GM12878 (cell line): Measurements from ENCODE around the gene SEMA3B. TPM values are rescaled to one million over a fixed set of nuclear protein-coding genes. Genes with fewer than 3 reads are reported as not detected.

Experiments used
- ATAC-seq: fragments of 200-7000 bp; cut with Tn5 transposase; 3 replicates; pipeline ENCODE4 v1.9.1; 2020; ENCODE audit warnings: mild to moderate bottlenecking, moderate library complexity
- BruUV-seq: library from RNA; stranded (reverse); fragments of 400-500 nt; replicated peaks from 2 replicates; lab custom pipeline; 2021; lab: Mats Ljungman, UMichigan
- CTCF ChIA-PET: fragments of 300-600 bp; sonication (Branson Sonifier 250); formaldehyde crosslinking; extraction: SDS; loops from one replicate; lab custom pipeline; 2021; ENCODE audit warnings: inconsistent platforms; lab: Yijun Ruan, JAX
- POLR2A ChIA-PET: fragments of 350-600 bp; formaldehyde crosslinking; extraction: SDS; loops from one replicate; lab custom pipeline; 2021; ENCODE audit warnings: inconsistent platforms; lab: Charles Lee
- RAD21 ChIA-PET: fragments of 300-600 bp; sonication (Branson Sonifier 250); formaldehyde crosslinking; loops from one replicate; lab custom pipeline; 2023; ENCODE audit warnings: antibody characterized with exemption; ENCODE audit not compliant: unreplicated experiment; lab: Charles Lee
- SMC1A ChIA-PET: fragments of 300-600 bp; sonication (Branson Sonifier 250); formaldehyde crosslinking; loops from one replicate; lab custom pipeline; 2023; ENCODE audit not compliant: unreplicated experiment, uncharacterized antibody; lab: Charles Lee
- DNase-seq: peaks from one replicate; pipeline ENCODE4 v3.0.0-alpha.2; 2011; ENCODE audit warnings: low read depth, low spot score
- FAIRE-seq: peaks from 3 replicates; lab custom pipeline; 2011; peaks lifted over from hg19 to GRCh38; lab: Jason Lieb, UNC
- H2AFZ ChIP-seq: 2 replicates; pipeline ENCODE4 v1.6.0; 2011; ENCODE audit warnings: low read depth, low read length, control low read depth; ENCODE audit not compliant: control insufficient read depth
- H3K27ac ChIP-seq: 2 replicates; pipeline ENCODE4 v1.5.1; 2011; ENCODE audit warnings: control low read depth; ENCODE audit not compliant: control insufficient read depth, insufficient read depth
- H3K27me3 ChIP-seq, 2 experiments: replicated peaks in 1 of 2; 2 replicates each; pipeline versions ENCODE4 v1.6.0 to v1.6.1; 2011; ENCODE audit warnings: low read length in 1 of 2; ENCODE audit not compliant: control insufficient read depth in 2 of 2, insufficient read depth in 2 of 2
- H3K36me3 ChIP-seq, 2 experiments: 2 replicates each; pipeline ENCODE4 v1.5.1; 2011; ENCODE audit warnings: low read length in 1 of 2; ENCODE audit not compliant: control insufficient read depth in 2 of 2, insufficient read depth in 2 of 2
- H3K4me1 ChIP-seq: 2 replicates; pipeline ENCODE4 v1.6.1; 2011; ENCODE audit warnings: mild to moderate bottlenecking, low read length, moderate library complexity, mixed read lengths; ENCODE audit not compliant: control insufficient read depth, insufficient read depth
- H3K4me2 ChIP-seq: 2 replicates; pipeline ENCODE4 v1.6.0; 2011; ENCODE audit warnings: control low read depth; ENCODE audit not compliant: control insufficient read depth, insufficient read depth
- H3K4me3 ChIP-seq: fragments of 200-600 bp; sonication (generic); 2 replicates; pipeline ENCODE4 v1.5.1; 2016
- H3K79me2 ChIP-seq: 2 replicates; pipeline ENCODE4 v1.6.0; 2011; ENCODE audit warnings: low read length; ENCODE audit not compliant: control insufficient read depth, insufficient read depth
- H3K9ac ChIP-seq: 2 replicates; pipeline ENCODE4 v1.8.0; 2011; ENCODE audit warnings: low read length, control low read depth, mixed read lengths; ENCODE audit not compliant: control insufficient read depth, insufficient read depth
- H3K9me3 ChIP-seq: replicated peaks from 3 replicates; pipeline ENCODE4 v1.5.1; 2011; ENCODE audit warnings: mild to moderate bottlenecking, low read length; ENCODE audit not compliant: control insufficient read depth, insufficient read depth
- H4K20me1 ChIP-seq: 2 replicates; pipeline ENCODE4 v1.6.0; 2011; ENCODE audit not compliant: control insufficient read depth, insufficient read depth
- CHD2 ChIP-seq: IDR thresholded peaks from 2 replicates; pipeline ENCODE4 v1.6.1; 2011; ENCODE audit warnings: low read depth, low read length, improper control_type of control experiment, borderline replicate concordance
- CREB1 ChIP-seq: IDR thresholded peaks from 2 replicates; pipeline ENCODE4 v1.6.1; 2012; ENCODE audit warnings: low read depth, mild to moderate bottlenecking, inconsistent platforms
- MYC ChIP-seq: IDR thresholded peaks from 2 replicates; pipeline ENCODE4 v1.6.1; 2011; ENCODE audit warnings: mild to moderate bottlenecking, low read length, moderate library complexity, inconsistent platforms; ENCODE audit not compliant: insufficient read depth, insufficient replicate concordance, insufficient read length, severe bottlenecking
- PAX5 ChIP-seq: IDR thresholded peaks from 2 replicates; pipeline ENCODE4 v1.6.1; 2011; ENCODE audit warnings: low read depth, low read length, borderline replicate concordance
- WGBS: methylation state at CpG from one replicate; pipeline ENCODE4 v1.1.6; 2016; ENCODE audit warnings: low lambda C conversion rate; ENCODE audit not compliant: insufficient replicate concordance, insufficient coverage; ENCODE audit errors: missing lambda C conversion rate; 5-methylcytosine and 5-hydroxymethylcytosine counted together
- in situ Hi-C: fragments of 300-500 bp; cut with MboI; formaldehyde crosslinking; loops from 9 replicates; pipeline ENCODE4 v1.14.3; 2018; ENCODE audit warnings: mixed read lengths
- intact Hi-C: fragments of 100-400 bp; cut with micrococcal nuclease; formaldehyde crosslinking; loops from one replicate; pipeline ENCODE4 v1.14.2; 2022; ENCODE audit not compliant: unreplicated experiment
- polyA plus RNA-seq, 11 experiments: library from polyadenylated mRNA; depleted of rRNA in 4 of 11; unstranded in 6 of 11; stranded (reverse) in 5 of 11; fragments of >200 nt; fragmentation: Nextera tagmentation in 4 of 11; fragmentation: Illumina TruSeq in 1 of 11; extraction: Ambion mirVana in 4 of 11; extraction: Trizol in 1 of 11; gene quantifications; 1 replicate in 1 of 11; 2 replicates in 10 of 11; pipeline versions ENCODE4 v1.2.1 to v1.2.3, GENCODE V29; 2011 to 2016; ENCODE audit warnings: inconsistent platforms in 2 of 11, missing spikeins in 2 of 11, low read depth in 1 of 11
- total RNA-seq, 4 experiments: library from RNA; depleted of rRNA in 3 of 4; stranded (reverse); fragments of >200 nt in 3 of 4; fragmentation: Illumina TruSeq in 1 of 4; extraction: Trizol in 1 of 4; gene quantifications; 2 replicates each; pipeline versions ENCODE4 v1.2.1 to v1.2.3, GENCODE V29; 2013 to 2021
- TF ChIP-seq, protein P1 (sequence below): IDR thresholded peaks from 2 replicates; pipeline ENCODE4 v1.6.1; 2011; ENCODE audit warnings: low read depth, mild to moderate bottlenecking, low read length, moderate library complexity, borderline replicate concordance; ENCODE audit errors: extremely low read depth
- TF ChIP-seq, protein P2 (sequence below): fragments of 450-650 bp; IDR thresholded peaks from 2 replicates; pipeline ENCODE4 v1.6.1; 2016; ENCODE audit warnings: mild to moderate bottlenecking, moderate library complexity, borderline replicate concordance

Gene SEMA3B
- total and polyA plus RNA-seq, 10 of the 15 experiments (the other 5 are each of a cell fraction or from before 2014, with no cell fraction given) = 0.06 to 0.59 (median 0.14) TPM; not detected in 2

DNA sequence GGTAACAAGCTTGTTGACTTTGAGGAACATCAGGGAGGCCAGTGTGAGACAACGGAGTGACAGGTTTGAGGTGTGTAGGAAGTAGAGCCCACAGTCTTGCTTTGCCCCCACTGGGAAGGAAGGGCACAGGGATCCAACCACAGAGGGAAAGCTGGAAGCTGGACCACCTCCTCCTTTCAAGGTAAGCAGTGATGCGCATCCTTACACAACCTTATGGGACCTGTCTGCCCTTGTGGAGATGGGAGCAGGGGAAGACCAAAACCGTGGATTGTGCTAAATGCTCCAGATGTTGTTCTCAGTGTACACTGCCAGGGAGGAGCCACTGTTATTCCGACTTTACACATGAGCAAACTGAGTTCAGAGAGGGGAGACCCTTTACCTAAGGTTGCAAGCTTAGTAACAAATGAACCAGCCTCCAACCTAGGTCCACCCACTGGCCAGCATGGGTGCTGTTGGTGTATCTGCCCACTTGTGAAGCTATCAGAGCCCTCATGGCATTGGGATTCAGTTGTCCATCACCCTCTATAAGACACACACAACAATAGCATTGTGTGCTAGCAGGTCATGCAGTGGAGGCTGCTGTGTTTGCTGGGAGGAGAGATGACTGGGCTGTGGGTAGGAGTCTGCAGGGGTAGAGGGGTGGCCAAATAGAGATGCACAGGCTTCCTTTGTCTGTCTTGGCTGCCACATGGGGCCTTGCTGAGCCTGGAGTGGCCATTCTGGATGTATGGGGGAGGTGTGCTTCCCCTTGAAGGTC lies 9.4 kb downstream of the SEMA3B start:
- TF ChIP-seq, protein P1, sequence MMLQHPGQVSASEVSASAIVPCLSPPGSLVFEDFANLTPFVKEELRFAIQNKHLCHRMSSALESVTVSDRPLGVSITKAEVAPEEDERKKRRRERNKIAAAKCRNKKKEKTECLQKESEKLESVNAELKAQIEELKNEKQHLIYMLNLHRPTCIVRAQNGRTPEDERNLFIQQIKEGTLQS = no peak
- TF ChIP-seq MYC = no peak
- TF ChIP-seq CREB1 = no peak
- TF ChIP-seq CHD2 = no peak
- TF ChIP-seq PAX5 = no peak
- TF ChIP-seq, protein P2, sequence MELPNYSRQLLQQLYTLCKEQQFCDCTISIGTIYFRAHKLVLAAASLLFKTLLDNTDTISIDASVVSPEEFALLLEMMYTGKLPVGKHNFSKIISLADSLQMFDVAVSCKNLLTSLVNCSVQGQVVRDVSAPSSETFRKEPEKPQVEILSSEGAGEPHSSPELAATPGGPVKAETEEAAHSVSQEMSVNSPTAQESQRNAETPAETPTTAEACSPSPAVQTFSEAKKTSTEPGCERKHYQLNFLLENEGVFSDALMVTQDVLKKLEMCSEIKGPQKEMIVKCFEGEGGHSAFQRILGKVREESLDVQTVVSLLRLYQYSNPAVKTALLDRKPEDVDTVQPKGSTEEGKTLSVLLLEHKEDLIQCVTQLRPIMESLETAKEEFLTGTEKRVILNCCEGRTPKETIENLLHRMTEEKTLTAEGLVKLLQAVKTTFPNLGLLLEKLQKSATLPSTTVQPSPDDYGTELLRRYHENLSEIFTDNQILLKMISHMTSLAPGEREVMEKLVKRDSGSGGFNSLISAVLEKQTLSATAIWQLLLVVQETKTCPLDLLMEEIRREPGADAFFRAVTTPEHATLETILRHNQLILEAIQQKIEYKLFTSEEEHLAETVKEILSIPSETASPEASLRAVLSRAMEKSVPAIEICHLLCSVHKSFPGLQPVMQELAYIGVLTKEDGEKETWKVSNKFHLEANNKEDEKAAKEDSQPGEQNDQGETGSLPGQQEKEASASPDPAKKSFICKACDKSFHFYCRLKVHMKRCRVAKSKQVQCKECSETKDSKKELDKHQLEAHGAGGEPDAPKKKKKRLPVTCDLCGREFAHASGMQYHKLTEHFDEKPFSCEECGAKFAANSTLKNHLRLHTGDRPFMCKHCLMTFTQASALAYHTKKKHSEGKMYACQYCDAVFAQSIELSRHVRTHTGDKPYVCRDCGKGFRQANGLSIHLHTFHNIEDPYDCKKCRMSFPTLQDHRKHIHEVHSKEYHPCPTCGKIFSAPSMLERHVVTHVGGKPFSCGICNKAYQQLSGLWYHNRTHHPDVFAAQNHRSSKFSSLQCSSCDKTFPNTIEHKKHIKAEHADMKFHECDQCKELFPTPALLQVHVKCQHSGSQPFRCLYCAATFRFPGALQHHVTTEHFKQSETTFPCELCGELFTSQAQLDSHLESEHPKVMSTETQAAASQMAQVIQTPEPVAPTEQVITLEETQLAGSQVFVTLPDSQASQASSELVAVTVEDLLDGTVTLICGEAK = no peak
- TF ChIP-seq, all 136 proteins: peak for 0
- no peaks in the 10 kb centered on the region for H3K79me2 ChIP-seq
- H4K20me1 ChIP-seq = no peaks in the 10 kb centered on the region
- H3K9me3 ChIP-seq = no peaks in the 10 kb centered on the region
- ATAC-seq (no peak; the same call in 2 of the 3 replicates), DNase-seq (no peak), FAIRE-seq (no peak)
- H3K9ac ChIP-seq = no peak overlapping the region
- SMC1A ChIA-PET = interaction anchor here (1.1 kb wide), 1 partner anchor 31 kb away, joined by 3 read pairs; no protein-coding TSS in a partner anchor
- H3K27ac ChIP-seq = no peak overlapping the region
- CTCF ChIA-PET = interaction anchor here (1.8 to 2.4 kb wide), 2 partner anchors 46 to 87 kb away, joined by 6 to 7 read pairs; partner anchors contain the start of gene GNAT1
- no peak overlapping the region for H3K4me3 ChIP-seq
- H3K36me3 ChIP-seq = no peaks in the 10 kb centered on the region
- POLR2A ChIA-PET = interaction anchor here (1.1 kb wide), 1 partner anchor 18 kb away, joined by 4 read pairs; no protein-coding TSS in a partner anchor
- RAD21 ChIA-PET = interaction anchor here (0.5 to 0.7 kb wide), 2 partner anchors 46 to 463 kb away, joined by 3 read pairs; no protein-coding TSS in a partner anchor
- no peak overlapping the region for H3K4me2 ChIP-seq
- in situ Hi-C loops = no loop called here
- 26% methylated on average over 4 of the region's 4 CpGs for WGBS
- H2AFZ ChIP-seq = no peak overlapping the region
- intact Hi-C loops = no loop called here
- peaks cover 7 to 8% of the 10 kb centered on the region in 2 experiments; a peak in 3 of 4 replicates for H3K27me3 ChIP-seq
- BruUV-seq = no TSS peak
- H3K4me1 ChIP-seq = peaks cover under 1% of the 10 kb centered on the region; the same call in 1 of the 2 replicates
